ENCODE results near the gene SLC29A1.

Gene SLC29A1

DNA sequence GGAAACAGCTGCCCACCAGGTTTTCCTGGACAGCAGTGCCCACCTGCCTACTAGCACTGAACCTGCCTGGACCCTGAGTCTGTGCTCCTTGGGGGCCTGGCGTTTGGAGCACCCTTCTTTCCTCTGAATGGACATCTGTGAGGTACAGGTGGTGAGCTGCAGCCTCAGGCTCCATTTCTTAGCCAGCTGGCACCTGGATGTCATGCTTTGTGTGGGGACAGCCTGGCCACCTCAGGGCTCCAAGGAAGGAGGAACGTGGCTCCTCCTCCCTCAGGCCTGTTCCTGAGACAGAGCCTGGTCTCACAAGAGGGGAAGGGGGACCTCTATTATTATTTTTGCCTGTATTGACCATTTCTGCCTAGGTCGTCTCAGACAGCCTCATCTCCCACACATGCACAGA, 54.9 kb downstream of the SLC29A1 start:
- in situ Hi-C loops (cut with MboI; ENCODE audit: low sequenced_read_pairs, unreplicated experiment): no loop called here
- DNase-seq (ENCODE audit: low spot score): no peak
- TF ChIP-seq, protein P1, sequence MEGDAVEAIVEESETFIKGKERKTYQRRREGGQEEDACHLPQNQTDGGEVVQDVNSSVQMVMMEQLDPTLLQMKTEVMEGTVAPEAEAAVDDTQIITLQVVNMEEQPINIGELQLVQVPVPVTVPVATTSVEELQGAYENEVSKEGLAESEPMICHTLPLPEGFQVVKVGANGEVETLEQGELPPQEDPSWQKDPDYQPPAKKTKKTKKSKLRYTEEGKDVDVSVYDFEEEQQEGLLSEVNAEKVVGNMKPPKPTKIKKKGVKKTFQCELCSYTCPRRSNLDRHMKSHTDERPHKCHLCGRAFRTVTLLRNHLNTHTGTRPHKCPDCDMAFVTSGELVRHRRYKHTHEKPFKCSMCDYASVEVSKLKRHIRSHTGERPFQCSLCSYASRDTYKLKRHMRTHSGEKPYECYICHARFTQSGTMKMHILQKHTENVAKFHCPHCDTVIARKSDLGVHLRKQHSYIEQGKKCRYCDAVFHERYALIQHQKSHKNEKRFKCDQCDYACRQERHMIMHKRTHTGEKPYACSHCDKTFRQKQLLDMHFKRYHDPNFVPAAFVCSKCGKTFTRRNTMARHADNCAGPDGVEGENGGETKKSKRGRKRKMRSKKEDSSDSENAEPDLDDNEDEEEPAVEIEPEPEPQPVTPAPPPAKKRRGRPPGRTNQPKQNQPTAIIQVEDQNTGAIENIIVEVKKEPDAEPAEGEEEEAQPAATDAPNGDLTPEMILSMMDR (IDR thresholded peaks at IDR 0.05; ENCODE audit: borderline replicate concordance, control extremely low read depth, extremely low read depth, insufficient read depth, missing control alignments): no peak

DNA sequence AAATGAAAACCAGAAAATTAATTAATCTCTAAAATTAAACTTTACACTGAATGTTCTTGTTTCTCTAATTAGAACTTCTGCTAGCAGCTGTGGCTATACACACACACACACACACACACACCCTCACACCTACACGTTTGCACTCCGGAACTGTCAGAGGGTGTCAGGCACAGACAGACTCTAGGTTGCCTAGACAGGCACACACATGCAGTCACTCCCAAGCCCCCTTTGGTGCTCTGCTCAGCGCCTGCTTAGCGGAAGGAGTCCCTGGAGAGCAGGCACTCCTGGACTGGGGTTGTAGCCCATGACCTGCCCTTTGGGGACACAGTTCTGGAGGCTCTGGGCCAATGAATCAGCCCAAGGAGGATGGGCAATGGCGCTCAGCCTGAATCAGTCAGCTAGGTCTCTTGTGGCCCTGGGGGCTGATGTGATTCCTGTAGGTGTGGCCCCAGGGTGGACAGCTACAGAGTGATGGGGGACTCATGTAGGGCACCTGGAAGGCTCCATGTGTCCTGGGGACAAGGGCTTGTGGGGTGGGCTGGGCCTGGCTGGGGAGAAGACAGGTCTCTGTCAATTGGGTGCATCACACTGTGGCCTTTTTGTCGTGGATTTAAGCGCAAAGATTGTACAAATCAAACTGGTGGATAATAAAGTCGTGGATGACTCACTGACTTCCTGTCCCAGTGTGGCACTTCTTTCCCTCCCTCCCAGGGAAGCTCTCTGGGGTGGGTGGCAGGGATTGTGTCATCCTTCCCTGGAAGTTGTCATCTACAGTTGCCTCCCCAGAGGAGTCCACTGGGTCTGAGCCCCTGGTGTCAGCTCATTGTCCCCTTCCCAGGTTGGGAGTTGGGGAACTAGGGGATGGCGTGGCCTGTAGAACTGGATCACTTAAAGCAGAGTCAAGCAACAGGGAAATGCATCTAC, 55.6 kb downstream of the SLC29A1 start:
- TF ChIP-seq, protein P1 (IDR thresholded peaks at IDR 0.05; ENCODE audit: borderline replicate concordance, control extremely low read depth, extremely low read depth, insufficient read depth, missing control alignments): no peak
- in situ Hi-C loops (cut with MboI; ENCODE audit: low sequenced_read_pairs, unreplicated experiment): no loop called here
- DNase-seq (ENCODE audit: low spot score): no peak
